K562 (cell line): Measurements from ENCODE around the gene UCP1. TPM values are rescaled to one million over a fixed set of nuclear protein-coding genes. Genes with fewer than 3 reads are reported as not detected.

Experiments used
- HMGN3 ChIP-seq: IDR thresholded peaks from 2 replicates; pipeline ENCODE4 v1.6.1; 2011; ENCODE audit warnings: borderline replicate concordance, low read depth, mild to moderate bottlenecking, mixed read lengths, low read length; ENCODE audit not compliant: insufficient read length; ENCODE audit errors: extremely low read depth
- ID3 ChIP-seq, 2 experiments: fragments of 250-450 bp in 1 of 2; fragments of 450-650 bp in 1 of 2; sonication (Bioruptor Pico) in 1 of 2; IDR thresholded peaks; 2 replicates each; pipeline versions ENCODE4 v1.6.1 to v1.8.0; 2016 to 2021; ENCODE audit warnings: mild to moderate bottlenecking in 2 of 2, moderate library complexity in 2 of 2, missing compliant biosample characterization in 1 of 2, missing genetic modification characterization in 1 of 2
- MTA1 ChIP-seq: fragments of 450-650 bp; IDR thresholded peaks from 2 replicates; pipeline ENCODE4 v1.6.1; 2017; ENCODE audit warnings: borderline replicate concordance
- NBN ChIP-seq: fragments of 450-650 bp; IDR thresholded peaks from 2 replicates; pipeline ENCODE4 v1.6.1; 2016; ENCODE audit warnings: low read depth, mild to moderate bottlenecking
- RB1 ChIP-seq: fragments of 450-650 bp; IDR thresholded peaks from 2 replicates; pipeline ENCODE4 v1.6.1; 2017; ENCODE audit warnings: low read depth, mild to moderate bottlenecking
- SRSF3 ChIP-seq: fragments of 200-400 bp; formaldehyde crosslinking; IDR thresholded peaks from 2 replicates; pipeline ENCODE4 v1.6.1; 2016; ENCODE audit warnings: mild to moderate bottlenecking, low read length, moderate library complexity; ENCODE audit not compliant: insufficient read depth
- TRIM24 ChIP-seq, 2 experiments: fragments of 450-650 bp; IDR thresholded peaks; 2 replicates each; pipeline ENCODE4 v1.6.1; 2016
- ZBTB26 ChIP-seq: fragments of 450-650 bp; formaldehyde crosslinking; IDR thresholded peaks from 2 replicates; pipeline ENCODE4 v1.4.0; 2022; ENCODE audit warnings: missing genetic modification characterization
- ZNF175 ChIP-seq: fragments of 200-800 bp; sonication (Bioruptor generic); IDR thresholded peaks from 2 replicates; pipeline ENCODE4 v1.6.1; 2016; ENCODE audit warnings: low read depth, mild to moderate bottlenecking, missing genetic modification characterization, missing compliant biosample characterization
- ZNF311 ChIP-seq: fragments of 250-450 bp; sonication (Bioruptor Pico); IDR thresholded peaks from 2 replicates; pipeline ENCODE4 v1.4.0; 2020; ENCODE audit warnings: mild to moderate bottlenecking, moderate library complexity
- ZNF668 ChIP-seq: fragments of 250-450 bp; sonication (Bioruptor Pico); IDR thresholded peaks from 2 replicates; pipeline ENCODE4 v1.8.0; 2022; ENCODE audit warnings: mild to moderate bottlenecking, inconsistent platforms
- polyA plus RNA-seq, 8 experiments: library from polyadenylated mRNA; depleted of rRNA in 4 of 8; stranded (reverse) in 5 of 8; unstranded in 3 of 8; fragments of >200 nt; fragmentation: Nextera tagmentation in 2 of 8; fragmentation: Illumina TruSeq in 1 of 8; extraction: Ambion mirVana in 2 of 8; extraction: Trizol in 1 of 8; gene quantifications; 2 replicates each; pipeline versions ENCODE4 v1.2.1 to v1.2.3, GENCODE V29; 2011 to 2014; ENCODE audit warnings: inconsistent platforms in 1 of 8, missing spikeins in 1 of 8
- total RNA-seq, 7 experiments: library from RNA; depleted of rRNA in 6 of 7; stranded (reverse); fragments of >200 nt in 6 of 7; fragmentation: Illumina TruSeq in 2 of 7; extraction: Trizol in 2 of 7; gene quantifications; 2 replicates each; pipeline versions ENCODE4 v1.2.1 to v1.2.3, GENCODE V29; 2011 to 2021; ENCODE audit warnings: low replicate concordance in 1 of 7

The UCP1 gene
- total and polyA plus RNA-seq, 9 of the 15 experiments (the other 6 are each of a cell fraction or from before 2014, with no cell fraction given): not detected

- no peak for TF ChIP-seq ZBTB26 (CRISPR knock-in tag)
- no peak; the same call in 1 of the 2 replicates for TF ChIP-seq RB1
- TF ChIP-seq ID3 (CRISPR knock-in tag; IDR thresholded peaks at IDR 0.05): no peak
- TF ChIP-seq ID3 (tag; IDR thresholded peaks at IDR 0.05): peak; percentile 78; the same call in 1 of the 2 replicates
- peak; percentile 74; the same call in 1 of the 2 replicates for TF ChIP-seq MTA1
- peak; percentile 87 to 88 for TF ChIP-seq TRIM24 (IDR thresholded peaks at IDR 0.05)
- TF ChIP-seq NBN: peak; percentile 89
- TF ChIP-seq ZNF311 (CRISPR knock-in tag): no peak
- no peak for TF ChIP-seq SRSF3
- no peak for TF ChIP-seq ZNF668
- TF ChIP-seq ZNF175 (CRISPR knock-in tag): no peak
- TF ChIP-seq HMGN3: no peak
Measured at GRCh38 chr4:140529434-140529833, 39.3 kb downstream of the UCP1 start (continued).
